HCT116 (cell line): ENCODE results near the gene NKG7. TPM values are rescaled to one million over a fixed set of nuclear protein-coding genes. Genes with fewer than 3 reads are reported as not detected.

Source experiments
- ATAC-seq: fragments of 200-7000 bp; cut with Tn5 transposase; 2 replicates; pipeline ENCODE4 v1.9.1; 2020; ENCODE audit warnings: mild to moderate bottlenecking, moderate library complexity
- BruUV-seq: library from RNA; stranded (reverse); fragments of 400-500 nt; replicated peaks from 2 replicates; lab custom pipeline; 2021; lab: Mats Ljungman, UMichigan
- CTCF ChIA-PET: fragments of 300-600 bp; sonication (Branson Sonifier 250); formaldehyde crosslinking; loops from one replicate; lab custom pipeline; 2021; ENCODE audit warnings: antibody characterized with exemption; lab: Charles Lee
- POLR2A ChIA-PET: fragments of 300-600, 350-600 bp; sonication (Branson Sonifier 250); formaldehyde crosslinking; loops from one replicate; lab custom pipeline; 2021; ENCODE audit warnings: antibody characterized with exemption; lab: Charles Lee
- RAD21 ChIA-PET, 2 experiments: fragments of 300-600 bp; sonication (Branson Sonifier 250); formaldehyde crosslinking; loops; one replicate each; lab custom pipeline; 2023; ENCODE audit warnings: low total read pairs in 2 of 2; ENCODE audit not compliant: uncharacterized antibody in 2 of 2, unreplicated experiment in 2 of 2, low non-redundant PET in 1 of 2; lab: Charles Lee
- DNase-seq: peaks from one replicate; pipeline ENCODE4 v3.0.0-alpha.2; 2010; ENCODE audit warnings: low read depth, low spot score
- H2AFZ ChIP-seq: fragments of 200-600 bp; shearing (Covaris generic), sonication (generic); 2 replicates; pipeline ENCODE4 v1.6.1; 2017; ENCODE audit warnings: low read depth, mixed run types, mixed read lengths, antibody characterized with exemption, low read length; ENCODE audit not compliant: poor library complexity, severe bottlenecking
- H3K27ac ChIP-seq: 2 replicates; pipeline ENCODE4 v1.5.1; 2012; ENCODE audit warnings: low read depth, low read length
- H3K27me3 ChIP-seq: fragments of 200-600 bp; sonication (generic); 2 replicates; pipeline ENCODE4 v1.6.1; 2016; ENCODE audit warnings: mixed run types, low read length, mixed read lengths; ENCODE audit not compliant: insufficient read depth
- H3K36me3 ChIP-seq, 2 experiments: fragments of 200-500 bp in 1 of 2; fragments of 200-600 bp in 1 of 2; sonication (Bioruptor generic) in 1 of 2; sonication (generic) in 1 of 2; 2 replicates each; pipeline versions ENCODE4 v1.5.1 to v1.6.1; 2014 to 2016; ENCODE audit warnings: low read length in 2 of 2, inconsistent platforms in 1 of 2, mixed read lengths in 1 of 2, mixed run types in 1 of 2; ENCODE audit not compliant: insufficient read depth in 2 of 2, control insufficient read depth in 1 of 2
- H3K4me1 ChIP-seq, 2 experiments: fragments of 200-600 bp in 1 of 2; sonication (generic) in 1 of 2; 2 replicates each; pipeline versions ENCODE4 v1.5.1 to v1.6.1; 2012 to 2017; ENCODE audit warnings: low read length in 2 of 2, inconsistent platforms in 1 of 2, mild to moderate bottlenecking in 1 of 2, mixed read lengths in 1 of 2, mixed run types in 1 of 2, moderate library complexity in 1 of 2; ENCODE audit not compliant: insufficient read depth in 2 of 2, control insufficient read depth in 1 of 2
- H3K4me2 ChIP-seq: fragments of 200-600 bp; sonication (generic); 2 replicates; pipeline ENCODE4 v1.6.1; 2017; ENCODE audit warnings: mixed run types, low read length, mixed read lengths
- H3K4me3 ChIP-seq, 2 experiments: fragments of 200-600 bp in 1 of 2; sonication (generic) in 1 of 2; replicated peaks in 1 of 2; 2 replicates each; pipeline ENCODE4 v1.5.1; 2011 to 2016; ENCODE audit warnings: low read length in 2 of 2, control low read depth in 1 of 2, low read depth in 1 of 2, mild to moderate bottlenecking in 1 of 2, mixed read lengths in 1 of 2, mixed run types in 1 of 2
- H3K79me2 ChIP-seq: fragments of 200-600 bp; sonication (generic); 2 replicates; pipeline ENCODE4 v1.6.1; 2017; ENCODE audit warnings: mild to moderate bottlenecking, mixed run types, low read length, moderate library complexity, mixed read lengths; ENCODE audit not compliant: insufficient read depth
- H3K9ac ChIP-seq: fragments of 200-600 bp; sonication (generic); 2 replicates; pipeline ENCODE4 v1.6.1; 2016; ENCODE audit warnings: low read length, mixed read lengths
- H3K9me2 ChIP-seq: fragments of 200-600 bp; sonication (generic), shearing (Covaris generic); 2 replicates; pipeline ENCODE4 v1.6.1; 2017; ENCODE audit warnings: mixed run types, mild to moderate bottlenecking, moderate library complexity; ENCODE audit not compliant: insufficient read depth
- H3K9me3 ChIP-seq, 2 experiments: fragments of 200-500 bp in 1 of 2; fragments of 200-600 bp in 1 of 2; sonication (Bioruptor generic) in 1 of 2; sonication (generic) in 1 of 2; 2 replicates each; pipeline ENCODE4 v1.6.1; 2014 to 2017; ENCODE audit warnings: low read length in 2 of 2, mixed read lengths in 2 of 2, inconsistent platforms in 1 of 2, low read depth in 1 of 2, mild to moderate bottlenecking in 1 of 2, mixed run types in 1 of 2, moderate library complexity in 1 of 2; ENCODE audit not compliant: control insufficient read depth in 1 of 2, insufficient read depth in 1 of 2
- H4K20me1 ChIP-seq: fragments of 200-600 bp; sonication (generic), shearing (Covaris generic); 2 replicates; pipeline ENCODE4 v1.6.1; 2017; ENCODE audit warnings: mixed run types, mild to moderate bottlenecking, moderate library complexity; ENCODE audit not compliant: insufficient read depth
- ATF3 ChIP-seq: IDR thresholded peaks from 2 replicates; pipeline ENCODE4 v1.6.1; 2012
- CBX3 ChIP-seq: IDR thresholded peaks from 2 replicates; pipeline ENCODE4 v1.6.1; 2012; ENCODE audit warnings: low read depth
- CEBPB ChIP-seq: IDR thresholded peaks from 2 replicates; pipeline ENCODE4 v1.6.1; 2012; ENCODE audit warnings: low read depth
- CTCF ChIP-seq, 3 experiments: fragments of 200-600 bp in 1 of 3; sonication (generic) in 1 of 3; IDR thresholded peaks in 2 of 3; conservative IDR thresholded peaks in 1 of 3; 2 replicates each; pipeline ENCODE4 v1.5.1; 2012 to 2017; ENCODE audit warnings: low read depth in 2 of 3, low read length in 2 of 3, antibody characterized with exemption in 1 of 3, borderline replicate concordance in 1 of 3, control low read depth in 1 of 3, mild to moderate bottlenecking in 1 of 3, mixed read lengths in 1 of 3, mixed run types in 1 of 3, moderate library complexity in 1 of 3; ENCODE audit not compliant: insufficient read depth in 1 of 3
- ELF1 ChIP-seq: IDR thresholded peaks from 2 replicates; pipeline ENCODE4 v1.6.1; 2012; ENCODE audit warnings: low read depth, borderline replicate concordance
- EZH2 ChIP-seq: fragments of 200-600 bp; sonication (generic); IDR thresholded peaks from 2 replicates; pipeline ENCODE4 v1.6.1; 2017; ENCODE audit warnings: antibody characterized with exemption, mixed run types
- EZH2phosphoT487 ChIP-seq: fragments of 200-600 bp; IDR thresholded peaks from 2 replicates; pipeline ENCODE4 v1.6.1; 2018; ENCODE audit warnings: antibody characterized with exemption, borderline replicate concordance
- FOSL1 ChIP-seq: IDR thresholded peaks from 2 replicates; pipeline ENCODE4 v1.6.1; 2012; ENCODE audit warnings: low read depth
- MAX ChIP-seq: IDR thresholded peaks from 2 replicates; pipeline ENCODE4 v1.6.1; 2012
- POLR2A ChIP-seq: IDR thresholded peaks from 2 replicates; pipeline ENCODE4 v1.7.0; 2011; ENCODE audit warnings: borderline replicate concordance; ENCODE audit not compliant: insufficient read depth, insufficient read length; ENCODE audit errors: extremely low read depth
- POLR2AphosphoS5 ChIP-seq: IDR thresholded peaks from 2 replicates; pipeline ENCODE4 v1.6.1; 2011; ENCODE audit warnings: mild to moderate bottlenecking, low read depth, low read length, moderate library complexity
- SP1 ChIP-seq: IDR thresholded peaks from 2 replicates; pipeline ENCODE4 v1.6.1; 2012; ENCODE audit warnings: low read depth
- ZBTB33 ChIP-seq: IDR thresholded peaks from 2 replicates; pipeline ENCODE4 v1.6.1; 2011; ENCODE audit warnings: mild to moderate bottlenecking, low read length, moderate library complexity; ENCODE audit not compliant: insufficient replicate concordance; ENCODE audit errors: extremely low read depth
- ZFX ChIP-seq: fragments of 450-650 bp; IDR thresholded peaks from 2 replicates; pipeline ENCODE4 v1.6.1; 2017
- intact Hi-C: fragments of 100-400 bp; cut with micrococcal nuclease; formaldehyde crosslinking; loops from 2 replicates; pipeline ENCODE4 v1.10.0; 2022
- total RNA-seq: library from RNA; stranded (reverse); gene quantifications from one replicate; pipeline ENCODE4 v1.2.1, GENCODE V29; 2021; ENCODE audit not compliant: unreplicated experiment

The NKG7 gene
- total RNA-seq, 1 experiment from 2014 or later: not detected

GRCh38 chr19:51415187-51415586 lies 42.7 kb upstream of the NKG7 start:
- Histone ChIP-seq H3K27ac (no peak overlapping the region), H3K27me3 (no peaks in the 10 kb centered on the region), H3K9ac (no peak overlapping the region), H3K4me3 (no peak overlapping the region), H3K4me1 (no peaks in the 10 kb centered on the region; a peak in 1 of 4 replicates), H3K36me3 (no peaks in the 10 kb centered on the region), H3K9me3 (no peaks in the 10 kb centered on the region), H3K9me2 (no peaks in the 10 kb centered on the region), H4K20me1 (no peaks in the 10 kb centered on the region), H3K4me2 (no peak overlapping the region), H3K79me2 (no peaks in the 10 kb centered on the region), H2AFZ (no peak overlapping the region)
- CTCF ChIA-PET: no interaction called here
- no TSS peak for BruUV-seq
- POLR2A ChIA-PET: no interaction called here
- no peak for DNase-seq
- RAD21 ChIA-PET: no interaction called here
- TF ChIP-seq POLR2AphosphoS5 (no peak), SP1 (no peak), ATF3 (no peak), EZH2phosphoT487 (no peak), CBX3 (no peak), FOSL1 (no peak), CEBPB (no peak), ZFX (no peak), MAX (no peak), ELF1 (no peak), POLR2A (no peak), CTCF (IDR thresholded peaks at IDR 0.05 in 2 of 3, conservative IDR thresholded peaks at IDR 0.05 in 1 of 3; ENCODE audit: borderline replicate concordance in 1 of 3, insufficient read depth in 1 of 3, low read depth in 2 of 3, low read length in 2 of 3) (no peak), EZH2 (no peak), ZBTB33 (no peak)
- intact Hi-C loops: no loop called here
- ATAC-seq: no peak
